K562 (cell line): ENCODE measurements around the gene CSF1. TPM values are rescaled to one million over a fixed set of nuclear protein-coding genes. Genes with fewer than 3 reads are reported as not detected.
A peak's percentile ranks its signal among the peaks of the same experiment; 100 is the strongest.

Experiments
- ARID4B ChIP-seq: sonication (generic); formaldehyde crosslinking; IDR thresholded peaks from 2 replicates; pipeline ENCODE4 v1.8.0; 2022; ENCODE audit warnings: mild to moderate bottlenecking, missing genetic modification reagents
- BRCA1 ChIP-seq, 2 experiments: fragments of 450-650 bp in 1 of 2; sonication (generic) in 1 of 2; formaldehyde crosslinking in 1 of 2; IDR thresholded peaks; 2 replicates each; pipeline versions ENCODE4 v1.5.0 to v1.6.1; 2017 to 2020; ENCODE audit warnings: mild to moderate bottlenecking in 1 of 2, missing genetic modification reagents in 1 of 2
- ELF4 ChIP-seq: fragments of 450-650 bp; formaldehyde crosslinking; IDR thresholded peaks from 2 replicates; pipeline ENCODE4 v1.4.0; 2022; ENCODE audit warnings: missing genetic modification characterization
- GABPB2 ChIP-seq: fragments of 250-450 bp; sonication (Bioruptor Pico); conservative IDR thresholded peaks from 2 replicates; pipeline ENCODE4 v1.5.1; 2021; ENCODE audit warnings: mild to moderate bottlenecking
- GATA2 ChIP-seq: sonication (generic); formaldehyde crosslinking; IDR thresholded peaks from 2 replicates; pipeline ENCODE4 v1.4.0; 2020; ENCODE audit warnings: mild to moderate bottlenecking, missing genetic modification reagents
- JUN ChIP-seq, 2 experiments: sonication (generic) in 1 of 2; formaldehyde crosslinking in 1 of 2; IDR thresholded peaks; 2 replicates each; pipeline versions ENCODE4 v1.6.1 to v1.8.0; 2012 to 2022; ENCODE audit warnings: borderline replicate concordance in 2 of 2, mild to moderate bottlenecking in 2 of 2, improper control_type of control experiment in 1 of 2, low read depth in 1 of 2, low read length in 1 of 2, missing genetic modification reagents in 1 of 2
- RCOR1 ChIP-seq, 2 experiments: IDR thresholded peaks; 2 replicates each; pipeline ENCODE4 v1.6.1; 2012; ENCODE audit warnings: low read depth in 2 of 2, low read length in 2 of 2, borderline replicate concordance in 1 of 2, improper control_type of control experiment in 1 of 2
- ZBTB40 ChIP-seq, 2 experiments: fragments of 450-650 bp in 1 of 2; sonication (generic) in 1 of 2; formaldehyde crosslinking in 1 of 2; IDR thresholded peaks; 2 replicates each; pipeline versions ENCODE4 v1.7.1 to v1.9.0; 2016 to 2022; ENCODE audit warnings: inconsistent platforms in 1 of 2, mild to moderate bottlenecking in 1 of 2, missing genetic modification reagents in 1 of 2
- ZNF444 ChIP-seq: fragments of 250-450 bp; sonication (Bioruptor Pico); IDR thresholded peaks from 2 replicates; pipeline ENCODE4 v1.4.0; 2020; ENCODE audit warnings: mild to moderate bottlenecking, moderate library complexity
- ZNF644 ChIP-seq: fragments of 200-800 bp; sonication (Bioruptor generic); IDR thresholded peaks from 2 replicates; pipeline ENCODE4 v1.6.1; 2016; ENCODE audit warnings: low read depth, missing genetic modification characterization, missing compliant biosample characterization
- ZNF668 ChIP-seq: fragments of 250-450 bp; sonication (Bioruptor Pico); IDR thresholded peaks from 2 replicates; pipeline ENCODE4 v1.8.0; 2022; ENCODE audit warnings: mild to moderate bottlenecking, inconsistent platforms
- polyA plus RNA-seq, 8 experiments: library from polyadenylated mRNA; depleted of rRNA in 4 of 8; stranded (reverse) in 5 of 8; unstranded in 3 of 8; fragments of >200 nt; fragmentation: Nextera tagmentation in 2 of 8; fragmentation: Illumina TruSeq in 1 of 8; extraction: Ambion mirVana in 2 of 8; extraction: Trizol in 1 of 8; gene quantifications; 2 replicates each; pipeline versions ENCODE4 v1.2.1 to v1.2.3, GENCODE V29; 2011 to 2014; ENCODE audit warnings: inconsistent platforms in 1 of 8, missing spikeins in 1 of 8
- total RNA-seq, 7 experiments: library from RNA; depleted of rRNA in 6 of 7; stranded (reverse); fragments of >200 nt in 6 of 7; fragmentation: Illumina TruSeq in 2 of 7; extraction: Trizol in 2 of 7; gene quantifications; 2 replicates each; pipeline versions ENCODE4 v1.2.1 to v1.2.3, GENCODE V29; 2011 to 2021; ENCODE audit warnings: low replicate concordance in 1 of 7

The CSF1 gene
- total and polyA plus RNA-seq, 9 of the 15 experiments (the other 6 are each of a cell fraction or from before 2014, with no cell fraction given): 0.18 to 11.8 (median 2.8) TPM

- TF ChIP-seq ZBTB40 (IDR thresholded peaks at IDR 0.05) (no peak), ZBTB40 (CRISPR knock-in tag; IDR thresholded peaks at IDR 0.05) (no peak), RCOR1 (IDR thresholded peaks at IDR 0.05; ENCODE audit: borderline replicate concordance in 1 of 2, low read depth in 2 of 2, low read length in 2 of 2) (0 out of 4 replicates have a peak, but pooled peaks of 1 of the 2 experiments have one; percentile 13), JUN (IDR thresholded peaks at IDR 0.05; ENCODE audit: borderline replicate concordance, low read depth, low read length) (no peak), JUN (CRISPR knock-in tag; IDR thresholded peaks at IDR 0.05; ENCODE audit: borderline replicate concordance) (no peak), BRCA1 (IDR thresholded peaks at IDR 0.05) (no peak), BRCA1 (CRISPR knock-in tag; IDR thresholded peaks at IDR 0.05) (0 out of 2 replicates have a peak, but pooled peaks have one; percentile 32), GATA2 (0 out of 2 replicates have a peak, but pooled peaks have one; percentile 59), GABPB2 (CRISPR knock-in tag) (no peak), ARID4B (CRISPR knock-in tag) (no peak), ELF4 (CRISPR knock-in tag) (no peak), ZNF644 (tag) (no peak), ZNF444 (CRISPR knock-in tag) (no peak), ZNF668 (CRISPR knock-in tag) (no peak)
Measured at GRCh38 chr1:109882288-109883245, 28.1 kb upstream of the CSF1 start (continued).
